SH-SY5Y (cell line): ENCODE data around the gene FAS.

ENCODE experiments used
- GATA2 ChIP-seq: IDR thresholded peaks from 2 replicates; pipeline ENCODE4 v1.6.1; 2011; ENCODE audit warnings: mild to moderate bottlenecking, low read depth, low read length
- GATA3 ChIP-seq: IDR thresholded peaks from 2 replicates; pipeline ENCODE4 v1.6.1; 2011; ENCODE audit warnings: low read depth, mild to moderate bottlenecking, low read length, moderate library complexity

DNA sequence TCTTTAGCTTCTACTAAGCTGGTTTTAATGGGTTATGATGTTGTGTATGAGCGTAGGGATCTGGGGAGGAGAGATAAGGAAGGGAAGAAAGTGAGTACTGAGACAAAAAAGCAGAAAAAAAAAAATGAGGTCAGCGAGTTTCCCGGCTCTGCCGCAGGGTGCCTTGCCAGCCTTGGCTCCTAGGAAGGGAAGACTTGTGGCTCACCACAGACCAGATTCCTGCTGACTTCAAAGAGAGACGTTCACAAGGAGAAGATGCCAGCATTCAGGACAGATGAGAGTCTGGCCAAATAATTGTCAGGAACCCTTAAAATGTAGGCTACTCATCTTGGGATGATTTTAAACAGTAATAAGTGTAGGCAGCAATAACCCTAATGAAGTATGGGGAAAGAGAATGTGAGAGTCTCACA, 11.4 kb upstream of the FAS start:
- TF ChIP-seq GATA3 = no peak
- TF ChIP-seq GATA2 = no peak
